HepG2 (cell line): ENCODE data around the gene IKZF2. TPM values are rescaled to one million over a fixed set of nuclear protein-coding genes. Genes with fewer than 3 reads are reported as not detected.

Source experiments
- ATAC-seq: fragments of 200-7000 bp; cut with Tn5 transposase; 3 replicates; pipeline ENCODE4 v1.9.1; 2020; ENCODE audit warnings: mild to moderate bottlenecking, moderate library complexity
- BruUV-seq: library from RNA; stranded (reverse); fragments of 400-500 nt; replicated peaks from 2 replicates; lab custom pipeline; 2021; lab: Mats Ljungman, UMichigan
- CTCF ChIA-PET: fragments of 300-600 bp; formaldehyde crosslinking; extraction: SDS; loops from one replicate; lab custom pipeline; 2021; ENCODE audit warnings: low total read pairs, inconsistent platforms, low intra/inter-chr PET ratio; lab: Yijun Ruan, JAX
- POLR2A ChIA-PET: fragments of 350-600 bp; sonication (Branson Sonifier 250); formaldehyde crosslinking; loops from one replicate; lab custom pipeline; 2020; ENCODE audit warnings: antibody characterized with exemption, inconsistent platforms; lab: Yijun Ruan, JAX
- DNase-seq: peaks from one replicate; pipeline ENCODE4 v3.0.0-alpha.2; 2015; ENCODE audit warnings: low spot score
- FAIRE-seq: peaks from 3 replicates; lab custom pipeline; 2011; peaks lifted over from hg19 to GRCh38; lab: Jason Lieb, UNC
- H2AFZ ChIP-seq: one replicate; pipeline ENCODE4 v1.6.1; 2011; ENCODE audit warnings: low read length, inconsistent platforms
- H3K27ac ChIP-seq: fragments of 300-600 bp; 3 replicates; pipeline ENCODE4 v1.8.0; 2011; ENCODE audit warnings: mixed run types, mild to moderate bottlenecking, mixed read lengths, low read length, inconsistent platforms; ENCODE audit not compliant: insufficient read depth; ENCODE audit errors: extremely low read length
- H3K27me3 ChIP-seq, 2 experiments: fragments of 200-600 bp in 1 of 2; 2 replicates in 1 of 2; 3 replicates in 1 of 2; pipeline versions ENCODE4 v1.6.0 to v1.8.0; 2011; ENCODE audit warnings: low read length in 2 of 2, mild to moderate bottlenecking in 2 of 2, moderate library complexity in 2 of 2, inconsistent platforms in 1 of 2; ENCODE audit not compliant: insufficient read depth in 2 of 2, control insufficient read depth in 1 of 2
- H3K36me3 ChIP-seq, 2 experiments: fragments of 200-600 bp in 1 of 2; replicated peaks in 1 of 2; 2 replicates in 1 of 2; 3 replicates in 1 of 2; pipeline versions ENCODE4 v1.5.1 to v1.8.0; 2011; ENCODE audit warnings: low read length in 2 of 2, inconsistent platforms in 1 of 2; ENCODE audit not compliant: insufficient read depth in 2 of 2, control insufficient read depth in 1 of 2
- H3K4me1 ChIP-seq: 2 replicates; pipeline ENCODE4 v1.5.1; 2012; ENCODE audit warnings: low read length, inconsistent platforms; ENCODE audit not compliant: insufficient read depth
- H3K4me2 ChIP-seq: 2 replicates; pipeline ENCODE4 v1.6.0; 2011; ENCODE audit warnings: low read depth, low read length, inconsistent platforms
- H3K4me3 ChIP-seq, 3 experiments: fragments of 200-600 bp in 1 of 3; sonication (generic), shearing (Covaris generic) in 1 of 3; replicated peaks in 1 of 3; 2 replicates each; pipeline ENCODE4 v1.5.1; 2011 to 2016; ENCODE audit warnings: low read length in 3 of 3, inconsistent platforms in 2 of 3, low read depth in 2 of 3, mild to moderate bottlenecking in 2 of 3, control low read depth in 1 of 3, mixed read lengths in 1 of 3; ENCODE audit not compliant: insufficient read depth in 1 of 3
- H3K79me2 ChIP-seq: one replicate; pipeline ENCODE4 v1.6.1; 2011; ENCODE audit warnings: low read length, inconsistent platforms; ENCODE audit not compliant: insufficient read depth
- H3K9ac ChIP-seq: 2 replicates; pipeline ENCODE4 v1.6.0; 2011; ENCODE audit warnings: mild to moderate bottlenecking, low read depth, low read length, inconsistent platforms; ENCODE audit not compliant: insufficient read depth
- H3K9me3 ChIP-seq: 2 replicates; pipeline ENCODE4 v1.5.1; 2012; ENCODE audit warnings: mild to moderate bottlenecking, low read length
- H4K20me1 ChIP-seq: 2 replicates; pipeline ENCODE4 v1.6.0; 2011; ENCODE audit warnings: inconsistent platforms, mild to moderate bottlenecking, low read length, moderate library complexity; ENCODE audit not compliant: insufficient read depth
- CCDC6 ChIP-seq: sonication (generic); formaldehyde crosslinking; IDR thresholded peaks from 2 replicates; pipeline ENCODE4 v1.8.1; 2022; ENCODE audit warnings: mild to moderate bottlenecking, missing genetic modification reagents, moderate library complexity
- DNMT1 ChIP-seq: sonication (generic); formaldehyde crosslinking; IDR thresholded peaks from 2 replicates; pipeline ENCODE4 v1.5.1; 2020; ENCODE audit warnings: mild to moderate bottlenecking, missing genetic modification reagents
- HDAC1 ChIP-seq: sonication (generic); formaldehyde crosslinking; IDR thresholded peaks from 2 replicates; pipeline ENCODE4 v1.5.1; 2020; ENCODE audit warnings: mild to moderate bottlenecking, missing genetic modification reagents
- HHEX ChIP-seq: IDR thresholded peaks from 2 replicates; pipeline ENCODE4 v1.6.1; 2016; ENCODE audit warnings: control low read depth
- HNF4A ChIP-seq: sonication (generic); formaldehyde crosslinking; IDR thresholded peaks from 2 replicates; pipeline ENCODE4 v1.4.0; 2020; ENCODE audit warnings: missing genetic modification reagents
- NFRKB ChIP-seq: fragments of 450-650 bp; IDR thresholded peaks from 2 replicates; pipeline ENCODE4 v1.6.1; 2017
- RBAK ChIP-seq: sonication (generic); formaldehyde crosslinking; IDR thresholded peaks from 2 replicates; pipeline ENCODE4 v1.5.1; 2020; ENCODE audit warnings: mild to moderate bottlenecking, missing genetic modification reagents
- SOX13 ChIP-seq, 3 experiments: fragments of 450-650 bp in 1 of 3; sonication (generic) in 1 of 3; formaldehyde crosslinking in 1 of 3; IDR thresholded peaks in 2 of 3; conservative IDR thresholded peaks in 1 of 3; 2 replicates each; pipeline versions ENCODE4 v1.5.0 to v1.6.1; 2016 to 2020; ENCODE audit warnings: antibody characterized with exemption in 1 of 3, mild to moderate bottlenecking in 1 of 3, missing compliant biosample characterization in 1 of 3, missing genetic modification reagents in 1 of 3, moderate library complexity in 1 of 3
- SP4 ChIP-seq: sonication (generic); formaldehyde crosslinking; IDR thresholded peaks from 2 replicates; pipeline ENCODE4 v1.8.1; 2023; ENCODE audit warnings: mild to moderate bottlenecking, missing genetic modification reagents
- ZNF136 ChIP-seq: sonication (generic); formaldehyde crosslinking; IDR thresholded peaks from 2 replicates; pipeline ENCODE4 v1.8.1; 2022; ENCODE audit warnings: low read depth, mild to moderate bottlenecking, moderate library complexity, missing genetic modification reagents
- ZNF292 ChIP-seq: sonication (generic); formaldehyde crosslinking; IDR thresholded peaks from 2 replicates; pipeline ENCODE4 v1.8.1; 2022; ENCODE audit warnings: mild to moderate bottlenecking, low read depth, missing genetic modification reagents, borderline replicate concordance
- ZNF343 ChIP-seq: sonication (generic); formaldehyde crosslinking; IDR thresholded peaks from 2 replicates; pipeline ENCODE4 v1.4.0; 2020; ENCODE audit warnings: mild to moderate bottlenecking, missing genetic modification reagents
- ZNF546 ChIP-seq: sonication (generic); formaldehyde crosslinking; conservative IDR thresholded peaks from 2 replicates; pipeline ENCODE4 v1.8.1; 2023; ENCODE audit warnings: mild to moderate bottlenecking, missing genetic modification reagents
- WGBS: methylation state at CpG from one replicate; pipeline ENCODE4 v1.1.6; 2017; ENCODE audit warnings: low lambda C conversion rate; 5-methylcytosine and 5-hydroxymethylcytosine counted together
- in situ Hi-C: cut with HindIII; loops from 2 replicates; pipeline ENCODE4 v1.10.0; 2017; ENCODE audit warnings: low pct_unique_long_range_greater_than_20kb; ENCODE audit not compliant: extremely low pct_ligation_motif_present
- intact Hi-C: fragments of 100-400 bp; cut with micrococcal nuclease; formaldehyde crosslinking; loops from one replicate; pipeline ENCODE4 v1.10.0; 2022; ENCODE audit not compliant: unreplicated experiment
- polyA plus RNA-seq, 8 experiments: library from polyadenylated mRNA; depleted of rRNA in 3 of 8; stranded (reverse) in 7 of 8; unstranded in 1 of 8; fragments of >200 nt; fragmentation: Illumina TruSeq in 4 of 8; extraction: Trizol in 4 of 8; gene quantifications; 2 replicates each; pipeline versions ENCODE4 v1.2.1 to v1.2.3, GENCODE V29; 2011 to 2016; ENCODE audit warnings: low read depth in 4 of 8, missing spikeins in 1 of 8, mixed read lengths in 1 of 8; ENCODE audit not compliant: insufficient read depth in 1 of 8
- total RNA-seq, 5 experiments: library from RNA; depleted of rRNA; stranded (reverse); fragments of >200 nt; fragmentation: Illumina TruSeq; extraction: Trizol; gene quantifications; 2 replicates each; pipeline ENCODE4 v1.2.3, GENCODE V29; 2016; ENCODE audit warnings: low read depth in 1 of 5
- TF ChIP-seq, protein P1 (sequence below), 2 experiments: sonication (generic) in 1 of 2; formaldehyde crosslinking in 1 of 2; IDR thresholded peaks; 2 replicates each; pipeline versions ENCODE4 v1.6.1 to v1.9.0; 2014 to 2022; ENCODE audit warnings: antibody characterized with exemption in 1 of 2, borderline replicate concordance in 1 of 2, inconsistent platforms in 1 of 2, low read depth in 1 of 2, missing genetic modification reagents in 1 of 2
- TF ChIP-seq, protein P2 (sequence below): sonication (generic); formaldehyde crosslinking; IDR thresholded peaks from 2 replicates; pipeline ENCODE4 v1.5.0; 2020; ENCODE audit warnings: missing genetic modification reagents

Gene IKZF2
- total and polyA plus RNA-seq, 2 of the 13 experiments (the other 11 are each of a cell fraction or from before 2014, with no cell fraction given), result 0.18 to 0.86 TPM

GRCh38 chr2:212949786-212950185 lies 201.6 kb downstream of the IKZF2 start:
- in situ Hi-C loops (no loop called here), intact Hi-C loops (loop anchor here (2.0 kb wide), 1 partner anchor 19 kb away; no protein-coding TSS in a partner anchor)
- 0% methylated on average over 1 of the region's 1 CpG for WGBS
- Histone ChIP-seq H2AFZ (no peak overlapping the region), H4K20me1 (no peaks in the 10 kb centered on the region), H3K4me3 (no peak overlapping the region), H3K4me1 (no peaks in the 10 kb centered on the region), H3K36me3 (no peaks in the 10 kb centered on the region), H3K27me3 (no peaks in the 10 kb centered on the region), H3K9ac (no peak overlapping the region), H3K79me2 (no peaks in the 10 kb centered on the region), H3K27ac (no peak overlapping the region), H3K4me2 (no peak overlapping the region), H3K9me3 (no peaks in the 10 kb centered on the region)
- POLR2A ChIA-PET, result no interaction called here
- FAIRE-seq, result no peak
- BruUV-seq, result no TSS peak
- DNase-seq, result no peak
- CTCF ChIA-PET, result no interaction called here
- no peak for ATAC-seq
- TF ChIP-seq, protein P1, sequence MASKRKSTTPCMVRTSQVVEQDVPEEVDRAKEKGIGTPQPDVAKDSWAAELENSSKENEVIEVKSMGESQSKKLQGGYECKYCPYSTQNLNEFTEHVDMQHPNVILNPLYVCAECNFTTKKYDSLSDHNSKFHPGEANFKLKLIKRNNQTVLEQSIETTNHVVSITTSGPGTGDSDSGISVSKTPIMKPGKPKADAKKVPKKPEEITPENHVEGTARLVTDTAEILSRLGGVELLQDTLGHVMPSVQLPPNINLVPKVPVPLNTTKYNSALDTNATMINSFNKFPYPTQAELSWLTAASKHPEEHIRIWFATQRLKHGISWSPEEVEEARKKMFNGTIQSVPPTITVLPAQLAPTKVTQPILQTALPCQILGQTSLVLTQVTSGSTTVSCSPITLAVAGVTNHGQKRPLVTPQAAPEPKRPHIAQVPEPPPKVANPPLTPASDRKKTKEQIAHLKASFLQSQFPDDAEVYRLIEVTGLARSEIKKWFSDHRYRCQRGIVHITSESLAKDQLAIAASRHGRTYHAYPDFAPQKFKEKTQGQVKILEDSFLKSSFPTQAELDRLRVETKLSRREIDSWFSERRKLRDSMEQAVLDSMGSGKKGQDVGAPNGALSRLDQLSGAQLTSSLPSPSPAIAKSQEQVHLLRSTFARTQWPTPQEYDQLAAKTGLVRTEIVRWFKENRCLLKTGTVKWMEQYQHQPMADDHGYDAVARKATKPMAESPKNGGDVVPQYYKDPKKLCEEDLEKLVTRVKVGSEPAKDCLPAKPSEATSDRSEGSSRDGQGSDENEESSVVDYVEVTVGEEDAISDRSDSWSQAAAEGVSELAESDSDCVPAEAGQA (IDR thresholded peaks at IDR 0.05; ENCODE audit: low read depth), result no peak
- TF ChIP-seq, protein P1 (CRISPR knock-in tag; IDR thresholded peaks at IDR 0.05; ENCODE audit: borderline replicate concordance), result no peak
- TF ChIP-seq HNF4A (CRISPR knock-in tag), result no peak
- TF ChIP-seq SOX13 (IDR thresholded peaks at IDR 0.05), result no peak
- no peak for TF ChIP-seq SOX13 (CRISPR knock-in tag; conservative IDR thresholded peaks at IDR 0.05 in 1 of 2, IDR thresholded peaks at IDR 0.05 in 1 of 2)
- no peak for TF ChIP-seq HHEX (CRISPR knock-in tag)
- no peak for TF ChIP-seq DNMT1
- TF ChIP-seq ZNF546, result no peak
- TF ChIP-seq HDAC1 (CRISPR knock-in tag), result no peak
- TF ChIP-seq SP4, result no peak
- no peak for TF ChIP-seq ZNF136 (CRISPR knock-in tag)
- no peak for TF ChIP-seq CCDC6 (CRISPR knock-in tag)
- TF ChIP-seq ZNF343 (CRISPR knock-in tag), result no peak
- no peak for TF ChIP-seq RBAK (CRISPR knock-in tag)
- TF ChIP-seq ZNF292 (CRISPR knock-in tag), result no peak
- TF ChIP-seq, protein P2, sequence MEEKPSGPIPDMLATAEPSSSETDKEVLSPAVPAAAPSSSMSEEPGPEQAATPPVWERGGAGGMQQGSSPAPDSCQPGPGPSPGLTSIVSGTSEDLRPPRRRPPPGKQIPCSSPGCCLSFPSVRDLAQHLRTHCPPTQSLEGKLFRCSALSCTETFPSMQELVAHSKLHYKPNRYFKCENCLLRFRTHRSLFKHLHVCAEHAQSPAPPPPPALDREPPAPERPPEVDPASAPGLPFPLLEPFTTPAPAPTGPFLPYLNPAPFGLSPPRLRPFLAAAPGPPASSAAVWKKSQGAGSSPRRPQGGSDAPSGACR (CRISPR knock-in tag), result no peak
- no peak for TF ChIP-seq NFRKB
